Erythroblast (primary cell): ENCODE data around the gene PDIA3.

ENCODE experiments used
- GATA1 ChIP-seq: IDR thresholded peaks from 2 replicates; pipeline ENCODE4 v1.6.1; 2011; ENCODE audit warnings: low read depth, mild to moderate bottlenecking, control low read depth, low read length, moderate library complexity
- POLR2A ChIP-seq: IDR thresholded peaks from 2 replicates; pipeline ENCODE4 v1.6.1; 2011; ENCODE audit warnings: mild to moderate bottlenecking, low read length

- TF ChIP-seq POLR2A (no peak), GATA1 (no peak)
Measured at GRCh38 chr15:43799209-43799944, 53.1 kb downstream of the PDIA3 start.
